ENCODE results near the gene SUPT4H1.
A peak's percentile ranks its signal among the peaks of the same experiment; 100 is the strongest.
"Not testable (repeated sequence)": the region's sequence is repeated elsewhere in the genome, so short reads cannot be mapped to it uniquely, and the experiment has no call there.

Gene SUPT4H1

GRCh38 chr17:58362368-58363014 lies 10.5 kb upstream of the SUPT4H1 start:
- no peak for DNase-seq

- no peak for DNase-seq
These were observed 8.5 kb upstream of the SUPT4H1 start for GRCh38 chr17:58360296-58361063.

- DNase-seq, result no peak
These were observed 6.6 kb upstream of the SUPT4H1 start for GRCh38 chr17:58358408-58359172.

GRCh38 chr17:58357312-58358297 lies 5.6 kb upstream of the SUPT4H1 start:
- no peak for DNase-seq

GRCh38 chr17:58356231-58356630 lies 4.2 kb upstream of the SUPT4H1 start:
- no peak for DNase-seq

GRCh38 chr17:58354541-58355216 lies 2.7 kb upstream of the SUPT4H1 start:
- no peak for DNase-seq

GRCh38 chr17:58353389-58353825 lies 1.4 kb upstream of the SUPT4H1 start:
- no peak for DNase-seq

GRCh38 chr17:58352596-58353388 lies 791 bp upstream of the SUPT4H1 start:
- peak; percentile 75 for DNase-seq

GRCh38 chr17:58351182-58351581 lies 819 bp downstream of the SUPT4H1 start:
- no peak for DNase-seq

GRCh38 chr17:58348038-58348437 lies 4.0 kb downstream of the SUPT4H1 start:
- DNase-seq, result no peak

GRCh38 chr17:58345500-58345899 lies 6.5 kb downstream of the SUPT4H1 start:
- DNase-seq, result no peak

GRCh38 chr17:58344791-58345157 lies 7.2 kb downstream of the SUPT4H1 start:
- peak; percentile 89 for DNase-seq

GRCh38 chr17:58344047-58344790 lies 7.8 kb downstream of the SUPT4H1 start:
- DNase-seq, result peak; percentile 90

GRCh38 chr17:58343131-58343530 lies 8.9 kb downstream of the SUPT4H1 start:
- DNase-seq, result no peak

- no peak for DNase-seq
These were observed 10.0 kb downstream of the SUPT4H1 start for GRCh38 chr17:58341861-58342475.

- DNase-seq, result not testable (repeated sequence)
These were observed 10.7 kb downstream of the SUPT4H1 start for GRCh38 chr17:58341136-58341860.

- DNase-seq, result no peak
These were observed 11.6 kb downstream of the SUPT4H1 start for GRCh38 chr17:58340405-58340876.

- peak; percentile 85 for DNase-seq
These were observed 12.1 kb downstream of the SUPT4H1 start for GRCh38 chr17:58339755-58340404.
